Activated T-cell treated with anti-CD3 and anti-CD28 coated beads for 1 hour (primary cell): ENCODE data around the gene UNC5A.
A peak's percentile ranks its signal among the peaks of the same experiment; 100 is the strongest.

Experiments
- DNase-seq: peaks from one replicate; pipeline ENCODE4 v3.0.0-alpha.2; 2020; ENCODE audit warnings: low read depth

Gene UNC5A

DNA sequence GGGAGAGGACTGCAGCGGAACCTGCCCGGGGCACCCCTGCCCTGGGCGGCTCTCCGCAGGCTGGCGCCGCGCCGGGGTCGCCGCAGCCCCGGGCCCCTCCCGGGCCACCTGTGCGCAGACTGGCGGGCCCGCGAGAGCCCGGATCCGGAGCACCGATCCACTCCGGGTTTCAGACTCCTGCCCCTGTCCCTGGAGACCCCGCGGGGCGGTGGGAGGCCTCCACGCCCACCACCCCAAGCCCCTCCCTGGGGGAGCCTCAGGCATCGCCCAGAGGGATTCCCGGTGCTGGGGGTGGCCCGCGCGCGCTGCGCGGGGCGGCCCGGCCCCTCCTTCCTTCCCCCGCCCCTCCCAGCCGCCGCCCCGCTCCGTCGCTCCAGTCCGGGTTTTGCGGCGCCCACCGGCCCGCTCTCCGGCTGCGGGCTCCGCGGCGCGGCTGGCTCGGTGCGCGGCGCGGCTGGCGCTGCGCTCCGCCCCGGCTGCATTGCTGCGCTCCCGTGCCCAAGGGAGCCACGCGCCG is at the start of gene UNC5A:
TSS of gene UNC5A (plus strand) at position 479 of the 517 bp plus-strand sequence. CDS start 192 bp downstream, outside the sequence.
- DNase-seq = peak; percentile 29

DNA sequence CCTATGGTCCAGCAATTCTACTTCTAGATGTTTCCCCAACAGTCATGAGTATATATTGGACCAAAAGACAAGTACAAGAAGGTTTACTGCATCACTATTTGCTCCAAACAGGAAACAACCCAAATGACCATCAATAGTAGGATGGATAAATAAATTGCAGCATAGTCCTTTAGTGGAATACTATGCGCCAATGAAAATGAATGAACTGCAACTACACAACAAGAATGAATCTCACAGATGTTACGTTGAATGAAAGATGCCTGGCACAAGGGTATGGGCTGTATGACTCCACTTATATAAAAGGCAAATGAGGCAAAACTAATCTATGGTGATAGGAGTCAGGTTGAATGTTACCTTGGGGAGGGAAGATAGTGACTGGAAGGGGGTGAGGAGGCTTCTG is 48.6 kb upstream of the UNC5A start:
- DNase-seq = no peak

DNA sequence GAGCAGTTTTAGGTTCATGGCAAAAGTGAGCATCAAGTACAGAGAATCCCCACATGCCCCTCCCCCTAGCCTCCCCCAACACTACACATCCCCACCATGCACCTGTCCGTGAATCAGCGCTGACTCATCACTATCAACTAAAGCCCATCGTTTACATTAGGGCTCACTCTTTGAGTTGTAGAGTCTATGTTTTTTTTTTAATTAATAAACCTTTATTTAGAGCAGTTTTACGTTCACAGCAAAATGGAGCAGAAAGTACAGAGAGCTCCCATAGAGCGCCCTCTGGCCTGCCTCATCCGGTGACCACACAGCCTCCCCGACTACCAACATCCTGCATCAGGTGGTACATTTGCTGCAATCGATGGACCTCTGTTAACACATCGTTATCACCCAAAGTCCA is 47.9 kb upstream of the UNC5A start:
- no peak for DNase-seq

DNA sequence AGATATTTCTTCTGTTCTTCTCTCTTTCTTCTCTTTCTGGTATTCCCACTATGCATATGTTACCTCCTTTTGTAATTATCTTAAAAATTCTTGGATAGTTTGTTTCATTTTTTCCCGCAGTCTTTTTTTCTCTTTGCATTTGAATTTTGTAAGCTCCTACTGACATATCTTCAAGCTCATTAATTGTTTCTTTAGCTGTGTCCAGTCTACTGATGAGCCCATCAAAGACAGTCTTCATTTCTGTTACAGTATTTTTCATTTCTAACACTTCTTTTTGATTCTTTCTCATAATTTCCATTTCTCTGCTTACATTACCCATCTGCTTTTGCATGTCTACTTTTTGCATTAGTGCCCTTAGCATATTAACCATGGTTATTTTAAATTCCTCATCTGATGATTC is 44.7 kb upstream of the UNC5A start:
- DNase-seq = no peak

DNA sequence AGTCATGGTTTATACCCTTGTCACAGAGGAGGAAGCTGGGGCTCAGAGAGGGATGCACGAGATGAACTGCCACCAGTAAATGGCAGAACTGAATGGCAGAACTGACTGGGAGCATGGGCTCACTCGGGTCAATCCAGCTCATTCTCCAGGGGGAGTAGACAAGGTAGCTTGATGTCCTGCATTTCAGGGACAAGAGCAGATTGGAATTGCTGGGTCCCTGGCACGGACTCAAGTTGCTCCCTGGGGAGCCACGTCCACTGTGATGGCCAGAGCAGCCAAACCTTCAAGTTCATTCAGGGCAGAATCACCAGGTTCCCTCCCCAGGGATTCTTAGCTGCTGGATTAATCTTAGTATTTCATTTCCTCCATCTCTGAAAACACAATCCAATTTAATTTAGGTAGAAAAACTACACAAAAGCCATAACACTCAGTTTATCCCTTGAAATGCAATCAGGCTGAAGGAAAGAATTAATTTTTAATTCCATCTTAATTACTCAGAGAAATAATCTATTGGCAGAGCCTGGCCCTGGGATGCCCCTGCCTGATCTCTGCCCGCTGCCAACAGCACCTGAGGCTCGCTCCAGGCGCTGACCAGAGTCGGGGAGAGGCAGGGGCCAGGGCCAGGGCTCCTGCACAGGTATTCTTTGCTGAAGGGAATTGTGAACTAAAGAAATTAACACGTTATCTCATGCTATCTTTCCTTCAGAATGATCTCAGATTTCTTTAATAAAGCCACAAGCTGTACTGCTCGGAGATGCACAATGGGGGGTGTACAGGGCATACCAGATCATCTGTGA is 42.0 kb upstream of the UNC5A start:
- no peak for DNase-seq

DNA sequence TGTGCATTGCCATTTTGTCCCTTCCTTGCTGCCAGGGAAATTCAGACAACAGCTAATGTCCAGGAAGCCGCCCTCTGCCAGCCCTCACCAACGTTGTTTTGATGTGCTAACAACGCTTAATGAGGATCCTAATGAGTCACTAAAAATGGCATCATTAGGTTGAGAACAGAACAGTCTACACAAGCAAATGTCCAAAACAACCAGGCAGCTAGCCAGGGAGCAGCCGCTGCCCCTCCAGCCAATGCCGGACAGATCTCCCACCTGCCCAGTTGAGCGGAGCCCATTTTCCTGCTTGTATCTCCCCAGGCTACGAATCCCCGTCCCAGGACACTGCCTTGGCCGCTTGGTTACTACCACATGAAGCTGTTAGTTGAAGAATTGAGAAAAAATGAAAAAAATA is 40.4 kb upstream of the UNC5A start:
- DNase-seq = no peak

DNA sequence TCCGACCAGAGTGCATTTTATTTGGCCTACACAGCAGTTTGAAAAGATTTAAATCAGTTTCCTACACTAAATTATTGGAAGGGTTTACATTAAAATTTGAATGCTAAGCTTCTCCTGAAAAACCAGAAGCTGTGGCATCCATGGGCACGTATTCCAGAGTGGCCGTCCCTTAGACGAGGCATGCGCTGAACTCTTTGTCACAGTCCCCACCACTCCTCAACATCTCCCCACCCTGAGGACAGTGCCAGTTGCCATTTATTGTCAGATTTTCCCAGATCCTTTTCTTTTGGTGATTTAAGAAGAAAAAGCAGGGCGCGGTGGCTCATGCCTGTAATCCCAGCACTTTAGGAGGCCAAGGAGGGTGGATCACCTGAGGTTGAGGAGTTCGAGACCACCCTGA is 39.9 kb upstream of the UNC5A start:
- DNase-seq = no peak

DNA sequence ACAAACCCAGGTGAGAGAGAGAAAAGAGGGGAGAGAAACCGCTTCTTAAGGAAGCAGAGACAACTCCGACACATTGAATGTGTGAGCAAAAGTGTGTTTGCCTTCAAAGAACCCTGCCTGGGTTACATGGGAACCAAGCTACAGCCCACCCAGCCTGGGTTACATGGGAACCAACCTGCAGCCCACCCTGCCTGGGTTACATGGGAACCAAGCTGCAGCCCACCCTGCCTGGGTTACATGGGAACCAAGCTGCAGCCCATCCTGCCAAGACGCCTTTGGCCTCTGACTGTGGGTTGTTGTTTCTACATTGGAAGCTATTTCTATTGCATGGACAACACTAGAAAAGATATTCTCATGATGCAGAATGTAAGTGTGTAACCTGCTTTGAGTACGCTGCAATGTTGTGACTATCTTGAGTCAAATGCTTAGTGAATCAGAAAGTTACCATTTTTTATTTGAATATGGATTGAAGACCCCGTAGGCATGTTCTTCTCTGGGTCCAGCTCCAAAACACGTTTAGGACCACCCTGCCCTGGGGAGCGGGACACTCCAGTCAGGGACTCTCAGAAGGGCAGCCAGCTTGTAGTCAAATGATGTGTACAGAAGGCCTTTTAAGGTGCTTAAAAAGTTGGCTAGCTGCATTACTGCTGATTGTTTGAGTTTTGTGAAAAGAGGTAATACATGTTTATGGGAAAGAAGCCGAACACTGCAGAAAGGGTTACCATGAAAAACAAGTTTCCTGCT is 39.1 kb upstream of the UNC5A start:
- DNase-seq = no peak

DNA sequence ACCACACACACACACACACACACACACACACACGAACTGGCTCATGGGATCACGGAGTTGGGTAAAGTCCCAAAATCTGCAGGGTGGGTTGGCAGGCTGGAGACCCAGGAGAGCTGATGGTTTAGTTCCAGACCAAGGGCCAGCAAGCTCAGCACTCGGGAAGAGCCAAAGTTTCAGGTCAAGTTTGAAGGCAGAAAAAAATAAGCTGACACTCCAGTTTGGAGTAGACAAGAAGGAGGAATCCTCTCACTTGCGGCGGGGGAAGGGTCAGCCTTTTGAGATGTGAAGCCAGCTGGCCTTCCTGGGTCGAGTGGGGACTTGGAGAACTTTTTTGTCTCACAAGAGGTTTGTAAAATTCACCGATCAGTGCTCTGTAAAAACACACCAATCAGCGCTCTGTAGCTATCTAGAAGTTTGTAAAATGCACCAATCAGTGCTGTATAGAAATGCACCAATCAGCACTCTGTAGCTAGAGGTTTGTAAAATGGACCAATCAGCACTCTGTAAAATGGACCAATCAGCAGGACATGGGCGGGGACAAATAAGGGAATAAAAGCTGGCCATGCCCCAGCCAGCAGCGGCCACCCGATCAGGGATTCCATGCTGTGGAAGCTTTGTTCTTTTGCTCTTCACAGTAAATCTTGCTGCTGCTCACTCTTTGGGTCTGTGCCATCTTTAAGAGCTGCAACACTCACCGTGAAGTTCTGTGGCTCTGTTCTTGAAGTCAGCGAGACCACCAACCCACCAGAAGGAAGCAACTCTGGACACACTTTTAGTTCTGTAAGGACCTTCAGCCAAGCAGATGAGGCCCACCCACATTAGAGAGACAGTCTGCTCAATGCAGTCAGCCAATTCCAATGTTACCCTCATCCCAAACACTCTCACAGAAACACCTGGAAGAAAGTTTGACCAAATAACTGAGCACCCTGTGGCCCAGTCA is 37.8 kb upstream of the UNC5A start:
- DNase-seq = no peak

DNA sequence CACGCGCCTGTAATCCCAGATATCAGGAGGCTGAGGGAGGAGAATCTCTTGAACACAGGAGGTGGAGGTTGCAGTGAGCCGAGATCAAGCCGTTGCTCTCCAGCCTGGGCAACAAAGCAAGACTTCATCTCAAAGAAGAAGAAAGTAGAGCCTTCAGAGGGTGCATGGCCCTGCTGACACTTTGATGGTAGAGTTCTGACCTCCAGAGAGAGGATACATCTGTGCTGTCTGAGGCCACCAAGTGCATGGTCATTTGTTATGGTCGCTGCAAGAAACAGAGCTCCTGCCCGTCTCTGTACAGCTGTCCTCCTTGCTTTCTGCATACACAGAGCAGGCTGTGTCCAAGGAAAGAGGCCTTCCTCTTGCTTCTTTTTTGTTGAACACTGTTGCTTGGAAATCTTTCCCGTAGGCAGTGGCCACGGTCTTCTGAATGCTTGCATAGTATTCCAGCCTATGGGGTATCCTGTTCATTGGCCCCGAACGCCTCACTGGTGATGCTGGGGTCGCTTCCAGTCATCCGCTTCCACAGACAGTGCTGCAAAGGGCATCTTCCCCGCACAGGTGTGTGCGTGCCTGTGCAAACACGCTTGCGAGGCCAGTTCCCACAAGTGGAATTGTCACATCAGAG is 36.8 kb upstream of the UNC5A start:
- no peak for DNase-seq

DNA sequence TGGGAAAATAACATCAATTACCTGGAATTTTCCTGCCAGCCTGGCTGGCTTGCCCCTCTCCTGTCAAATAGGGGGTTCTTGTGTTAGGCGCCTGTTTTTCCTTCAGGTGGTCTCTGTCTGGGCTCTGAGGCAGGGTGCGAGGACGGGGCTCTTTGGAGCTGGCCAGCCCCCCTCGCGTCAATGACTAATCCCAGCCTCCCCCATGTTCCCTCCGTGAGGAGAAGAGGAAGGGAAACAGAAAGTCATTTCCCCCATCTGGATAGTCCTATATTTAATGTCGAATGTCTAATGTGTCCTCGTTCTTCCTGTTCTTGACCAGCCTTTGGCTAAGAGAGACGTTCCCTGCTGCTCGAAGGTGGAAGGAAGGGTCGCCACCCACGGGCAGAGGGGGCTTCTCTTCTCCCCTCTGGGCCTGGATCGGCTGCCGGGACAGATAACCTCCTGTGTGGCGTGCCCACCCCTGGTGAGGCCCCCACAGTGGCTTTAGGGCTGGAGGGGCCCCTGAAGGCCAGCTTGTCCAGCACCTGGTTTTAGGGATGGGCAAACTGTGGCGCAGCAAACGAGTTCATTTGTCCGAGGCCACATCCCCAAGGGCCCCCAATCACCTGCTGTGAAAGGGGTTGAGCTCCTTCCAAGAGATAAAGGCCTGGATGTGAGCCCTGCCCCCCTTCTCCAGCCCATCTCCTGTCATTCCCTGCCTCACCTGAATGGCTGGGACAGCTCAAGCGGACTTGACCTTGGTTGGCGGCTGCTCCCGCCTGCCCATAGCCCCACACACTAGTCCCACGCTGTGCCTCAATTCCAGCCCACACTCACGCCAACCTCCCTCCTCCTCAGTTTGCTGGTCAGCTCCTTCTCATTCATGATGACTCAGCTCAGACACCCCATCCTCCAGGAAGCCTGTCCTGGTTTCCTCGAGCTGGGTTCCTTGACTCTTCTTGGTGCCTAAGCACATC is 35.9 kb upstream of the UNC5A start:
- no peak for DNase-seq

DNA sequence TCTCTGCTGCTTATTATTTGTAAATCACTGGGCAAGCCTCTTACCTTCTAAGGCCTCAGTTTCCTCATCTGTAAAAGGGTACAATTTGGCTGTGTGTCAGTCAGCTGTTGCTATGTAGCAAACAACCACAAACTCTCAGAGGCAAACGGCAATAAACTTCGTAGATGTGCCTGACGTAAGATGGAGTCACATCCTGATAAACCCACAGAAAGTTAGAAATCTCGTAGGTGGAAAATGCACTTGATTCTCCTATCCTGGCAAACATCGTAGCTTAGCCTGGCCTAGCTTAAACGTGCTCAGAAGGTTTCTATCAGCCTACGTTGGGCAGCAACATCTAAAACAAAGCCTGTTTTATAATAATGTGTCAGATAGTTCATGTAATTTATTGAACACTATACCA is 35.0 kb upstream of the UNC5A start:
- DNase-seq = no peak

DNA sequence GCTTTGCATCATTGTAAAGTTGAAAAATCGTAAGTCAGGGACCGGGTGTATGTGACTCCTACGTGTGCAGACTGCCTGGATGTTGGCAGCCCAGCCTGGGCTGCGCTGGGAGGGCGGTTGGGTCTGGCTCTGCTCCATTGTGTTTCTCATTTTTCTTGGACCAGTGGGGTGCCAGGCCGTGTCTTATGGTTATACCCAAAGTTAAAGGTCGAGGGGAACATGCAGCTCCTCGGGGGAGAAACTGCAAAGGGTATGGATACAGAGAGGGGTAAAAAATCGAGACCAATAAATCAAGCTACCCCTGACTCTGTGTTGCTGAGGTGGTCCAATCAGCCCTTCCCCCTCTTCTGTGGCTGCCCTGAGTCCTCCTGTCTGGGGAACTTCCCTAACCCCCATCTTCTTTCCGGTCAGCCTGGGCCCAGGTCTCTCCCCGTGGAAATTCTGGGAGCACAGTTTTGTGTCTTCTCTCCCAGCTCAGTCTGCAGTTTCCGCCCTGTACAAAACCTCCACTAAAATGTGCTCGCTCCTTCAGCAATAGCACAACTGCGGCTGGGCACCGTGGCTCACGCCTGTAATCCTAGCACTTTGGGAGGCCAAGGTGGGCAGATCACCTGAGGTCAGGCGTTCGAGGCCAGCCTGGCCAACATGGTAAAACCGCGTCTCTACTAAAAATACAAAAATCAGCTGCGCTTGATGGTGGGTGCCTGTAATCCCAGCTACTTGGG is 34.1 kb upstream of the UNC5A start:
- DNase-seq = no peak

DNA sequence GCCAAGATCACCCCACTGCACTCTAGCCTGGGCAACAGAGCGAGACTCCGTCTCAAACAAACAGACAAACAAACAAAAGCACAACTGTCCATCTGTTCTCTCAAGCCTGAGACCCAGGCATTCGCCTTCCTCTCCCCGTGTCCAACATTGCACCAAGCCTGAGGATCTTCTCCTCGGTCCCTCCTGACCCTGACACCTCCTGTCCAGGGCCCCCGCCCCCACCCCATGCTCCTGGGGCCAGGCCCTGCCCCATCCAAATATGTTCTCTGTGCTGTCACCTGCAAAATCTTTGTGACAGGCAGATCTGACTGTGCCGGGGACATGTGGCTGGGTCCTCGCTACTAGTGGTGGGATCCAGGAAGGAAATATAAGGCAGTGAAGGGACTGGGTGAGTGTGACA is 33.4 kb upstream of the UNC5A start:
- no peak for DNase-seq

DNA sequence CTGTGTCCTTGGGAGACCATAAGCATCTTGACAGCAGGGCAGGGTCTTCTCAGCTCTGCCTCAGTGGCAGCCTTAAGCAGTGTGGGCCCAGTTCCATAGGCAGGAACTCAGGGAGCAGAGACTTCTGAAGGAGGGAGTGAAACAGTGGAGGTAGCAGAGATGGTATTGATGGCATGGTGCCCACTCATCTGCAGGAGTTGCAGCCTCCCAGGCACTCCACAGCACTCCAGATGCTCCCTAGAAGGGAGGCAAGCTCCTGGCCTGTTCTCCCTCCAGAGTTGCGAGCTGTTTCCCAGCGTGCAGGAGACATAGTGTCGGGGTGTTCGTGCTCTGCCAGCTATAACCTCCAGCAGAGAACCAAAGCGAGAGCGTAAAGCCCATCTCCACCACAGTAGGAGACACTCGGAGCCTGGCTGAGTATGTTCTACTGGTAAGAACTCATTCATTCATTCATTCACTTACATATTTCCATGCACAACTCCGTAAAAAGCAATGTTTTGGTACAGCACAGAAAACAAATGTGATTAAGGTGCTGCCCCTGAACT is 31.4 kb upstream of the UNC5A start:
- no peak for DNase-seq

DNA sequence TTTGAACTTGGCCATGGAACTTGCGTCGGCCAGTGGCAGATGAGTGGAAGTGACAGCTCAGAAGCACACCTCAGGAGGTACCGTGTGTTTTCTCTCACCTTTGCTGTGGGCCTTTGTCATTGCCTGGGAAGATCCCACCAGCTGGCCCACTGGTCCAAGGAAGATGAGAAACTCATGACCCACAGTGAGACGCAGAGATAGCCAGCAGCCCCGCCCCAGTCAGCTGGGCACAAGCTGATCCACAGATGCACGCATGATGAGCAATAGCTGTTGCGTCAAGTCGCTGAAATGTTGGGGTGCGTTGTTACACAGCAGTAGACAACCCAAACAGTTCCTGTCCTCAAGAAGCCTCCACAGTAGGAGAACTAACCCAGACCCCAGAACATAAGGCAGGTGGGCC is 30.8 kb upstream of the UNC5A start:
- no peak for DNase-seq

DNA sequence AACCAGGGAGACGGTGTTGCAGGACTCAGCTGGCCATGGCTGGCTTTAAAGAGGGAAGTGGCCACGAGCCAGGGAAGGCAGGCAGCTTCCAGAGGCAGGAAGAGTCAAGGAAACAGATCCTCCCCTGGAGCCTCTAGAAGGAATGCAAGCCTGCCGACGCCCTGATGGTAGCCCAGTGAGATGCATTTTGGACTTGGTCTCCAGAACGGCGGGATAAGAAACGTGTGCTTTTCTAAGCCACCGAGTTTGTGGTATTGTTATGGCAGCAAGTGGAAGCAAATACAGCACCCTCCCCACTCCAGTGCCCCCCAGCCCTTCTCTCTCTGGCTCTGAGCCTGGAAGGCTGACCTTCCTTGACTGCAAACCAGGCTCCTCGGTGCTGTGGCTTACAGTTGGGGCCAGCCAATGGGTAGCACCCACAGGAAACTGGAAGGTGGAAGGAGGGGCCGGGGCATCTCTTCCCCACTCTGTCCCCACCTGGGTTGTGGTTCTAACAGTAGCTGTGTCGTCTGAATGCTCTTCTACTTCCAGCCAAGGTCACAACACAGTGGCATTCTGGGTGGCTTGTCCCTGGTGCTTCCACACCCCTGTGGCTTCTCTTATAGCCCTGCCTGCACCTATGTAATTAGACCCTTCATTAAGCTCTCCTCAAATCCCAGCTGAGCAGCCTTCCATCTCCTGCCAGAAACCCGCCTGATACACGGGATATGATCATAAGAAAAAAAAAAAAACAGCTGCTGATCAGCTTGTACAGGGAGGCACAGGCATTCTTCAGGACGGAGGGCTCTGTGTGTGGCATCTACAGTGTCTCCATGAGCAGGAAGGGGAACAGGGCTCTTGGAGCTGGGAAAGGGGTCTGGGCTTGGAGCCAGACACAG is 29.9 kb upstream of the UNC5A start:
- DNase-seq = no peak

DNA sequence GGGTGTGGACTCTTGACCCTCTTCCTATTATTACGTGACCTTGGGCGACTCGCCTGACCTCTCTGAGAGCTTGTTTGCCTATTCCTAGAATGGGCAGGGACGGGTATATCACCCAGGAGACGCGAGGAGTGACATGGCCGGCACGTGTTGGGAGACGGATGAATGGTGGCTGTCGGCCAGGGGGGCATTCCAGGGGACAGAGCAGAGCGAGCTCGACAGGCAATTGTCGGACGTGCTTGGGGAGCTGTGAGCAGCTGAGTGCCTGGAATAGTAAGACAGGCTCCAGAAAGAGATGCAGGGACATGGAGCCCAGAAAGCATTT is 29.3 kb upstream of the UNC5A start:
- no peak for DNase-seq
